A549 (cell line): ENCODE data around the gene RXRA. TPM values are rescaled to one million over a fixed set of nuclear protein-coding genes. Genes with fewer than 3 reads are reported as not detected.

Experiments used
- ATAC-seq, 2 experiments: fragments of 200-7000 bp in 1 of 2; fragments of >200 bp in 1 of 2; cut with Nextera tagmentation in 1 of 2; cut with Tn5 transposase in 1 of 2; 3 replicates each; pipeline versions ENCODE4 v1.8.0 to v1.9.1; 2018 to 2020; ENCODE audit warnings: mild to moderate bottlenecking in 1 of 2, moderate library complexity in 1 of 2
- CTCF ChIA-PET: fragments of 300-600 bp; sonication (Branson Sonifier 250); formaldehyde crosslinking; extraction: SDS; loops from one replicate; lab custom pipeline; 2021; ENCODE audit warnings: antibody characterized with exemption, inconsistent platforms; lab: Yijun Ruan, JAX
- POLR2A ChIA-PET: fragments of 350-600 bp; formaldehyde crosslinking; extraction: SDS; loops from one replicate; lab custom pipeline; 2021; ENCODE audit warnings: antibody characterized with exemption, inconsistent platforms; lab: Yijun Ruan, JAX
- DNase-seq, 2 experiments: peaks; one replicate each; pipeline versions ENCODE4 v3.0.0 to v3.0.0-alpha.2; 2011 to 2016; ENCODE audit warnings: low read depth in 1 of 2, low spot score in 1 of 2
- FAIRE-seq: peaks from 2 replicates; lab custom pipeline; 2011; peaks lifted over from hg19 to GRCh38; lab: Jason Lieb, UNC
- H3K27ac ChIP-seq, 2 experiments: fragments of >200 bp; sonication (Bioruptor Twin); formaldehyde crosslinking; 3 replicates each; pipeline ENCODE4 v1.5.1; 2016 to 2017
- H3K4me1 ChIP-seq: fragments of >200 bp; sonication (Bioruptor Twin); formaldehyde crosslinking; 3 replicates; pipeline ENCODE4 v1.6.1; 2016
- H3K4me2 ChIP-seq: fragments of >200 bp; sonication (Bioruptor Twin); formaldehyde crosslinking; 3 replicates; pipeline ENCODE4 v1.6.1; 2016
- H3K4me3 ChIP-seq: fragments of >200 bp; sonication (Bioruptor Twin); formaldehyde crosslinking; 3 replicates; pipeline ENCODE4 v1.5.1; 2016
- H3K9me3 ChIP-seq: fragments of >200 bp; sonication (Bioruptor Twin); formaldehyde crosslinking; 3 replicates; pipeline ENCODE4 v1.6.1; 2016
- CBX8 ChIP-seq: fragments of 200-600 bp; sonication (generic); IDR thresholded peaks from 2 replicates; pipeline ENCODE4 v1.6.1; 2016
- CHD4 ChIP-seq: fragments of 200-600 bp; sonication (generic); IDR thresholded peaks from 2 replicates; pipeline ENCODE4 v1.6.1; 2016; ENCODE audit warnings: antibody characterized with exemption, mild to moderate bottlenecking, borderline replicate concordance
- EHF ChIP-seq: fragments of 250-450 bp; sonication (Bioruptor Pico); IDR thresholded peaks from 2 replicates; pipeline ENCODE4 v1.5.0; 2020; ENCODE audit warnings: mild to moderate bottlenecking
- ESRRA ChIP-seq: fragments of 150-350 bp; IDR thresholded peaks from 2 replicates; pipeline ENCODE4 v1.6.1; 2014; ENCODE audit warnings: mild to moderate bottlenecking, low read length, borderline replicate concordance
- HDAC2 ChIP-seq: fragments of 200-600 bp; sonication (generic); IDR thresholded peaks from 2 replicates; pipeline ENCODE4 v1.6.1; 2016
- JUN ChIP-seq, 2 experiments: fragments of >200 bp; sonication (Bioruptor Twin); formaldehyde crosslinking; IDR thresholded peaks; 2 replicates in 1 of 2; 3 replicates in 1 of 2; pipeline ENCODE4 v1.6.1; 2016 to 2017
- KDM1A ChIP-seq: fragments of 200-600 bp; sonication (generic); IDR thresholded peaks from 2 replicates; pipeline ENCODE4 v1.6.1; 2016; ENCODE audit warnings: low read depth, mild to moderate bottlenecking
- MAZ ChIP-seq: fragments of 150-350 bp; IDR thresholded peaks from 2 replicates; pipeline ENCODE4 v1.6.1; 2014; ENCODE audit warnings: antibody characterized with exemption, low read depth, low read length, borderline replicate concordance
- MYC ChIP-seq: IDR thresholded peaks from 2 replicates; pipeline ENCODE4 v1.6.1; 2012; ENCODE audit warnings: mild to moderate bottlenecking, inconsistent platforms, low read length, improper control_type of control experiment, borderline replicate concordance
- NFE2L2 ChIP-seq: fragments of 150-350 bp; conservative IDR thresholded peaks from 2 replicates; pipeline ENCODE4 v1.6.1; 2014; ENCODE audit warnings: low read length
- NPAS2 ChIP-seq: fragments of 250-450 bp; sonication (Bioruptor Pico); IDR thresholded peaks from 2 replicates; pipeline ENCODE4 v1.8.0; 2022; ENCODE audit warnings: mild to moderate bottlenecking, moderate library complexity, borderline replicate concordance
- PBX3 ChIP-seq: IDR thresholded peaks from 2 replicates; pipeline ENCODE4 v1.6.1; 2012
- PHF8 ChIP-seq: fragments of 200-600 bp; sonication (generic); IDR thresholded peaks from 2 replicates; pipeline ENCODE4 v1.6.1; 2016; ENCODE audit warnings: low read depth, mild to moderate bottlenecking, antibody characterized with exemption, moderate library complexity, borderline replicate concordance
- POLR2AphosphoS2 ChIP-seq: conservative IDR thresholded peaks from 2 replicates; pipeline ENCODE4 v1.6.1; 2012; ENCODE audit warnings: low read length, improper control_type of control experiment, inconsistent platforms
- RAD21 ChIP-seq, 2 experiments: fragments of >200 bp in 1 of 2; sonication (Bioruptor Twin) in 1 of 2; formaldehyde crosslinking in 1 of 2; IDR thresholded peaks in 1 of 2; conservative IDR thresholded peaks in 1 of 2; 2 replicates in 1 of 2; 3 replicates in 1 of 2; pipeline ENCODE4 v1.6.1; 2012 to 2018; ENCODE audit warnings: inconsistent platforms in 1 of 2
- RCOR1 ChIP-seq: fragments of 150-350 bp; IDR thresholded peaks from 2 replicates; pipeline ENCODE4 v1.6.1; 2014; ENCODE audit warnings: antibody characterized with exemption, low read length, low read depth
- SREBF2 ChIP-seq: fragments of 450-650 bp; IDR thresholded peaks from 2 replicates; pipeline ENCODE4 v1.6.1; 2014; ENCODE audit warnings: mild to moderate bottlenecking, moderate library complexity
- TP53 ChIP-seq: fragments of 250-450 bp; sonication (Bioruptor Pico); IDR thresholded peaks from 2 replicates; pipeline ENCODE4 v1.5.0; 2021; ENCODE audit warnings: mild to moderate bottlenecking, moderate library complexity
- USF2 ChIP-seq: fragments of 450-650 bp; IDR thresholded peaks from 2 replicates; pipeline ENCODE4 v1.6.1; 2014; ENCODE audit warnings: antibody characterized with exemption
- ZC3H11A ChIP-seq: fragments of 450-650 bp; IDR thresholded peaks from 2 replicates; pipeline ENCODE4 v1.6.1; 2014; ENCODE audit warnings: antibody characterized with exemption, mild to moderate bottlenecking
- WGBS: methylation state at CpG from one replicate; pipeline ENCODE4 v1.1.6; 2017; ENCODE audit errors: missing lambda C conversion rate; 5-methylcytosine and 5-hydroxymethylcytosine counted together
- polyA plus RNA-seq, 4 experiments: library from polyadenylated mRNA; depleted of rRNA in 3 of 4; stranded (reverse); fragments of >200 nt; fragmentation: RNase III in 1 of 4; extraction: RNeasy Plus Mini Kit Qiagen cat#74134 plus additional on column Dnase treatment in 1 of 4; gene quantifications; 2 replicates in 3 of 4; 3 replicates in 1 of 4; pipeline ENCODE4 v1.2.3, GENCODE V29; 2011 to 2017
- TF ChIP-seq, protein P1 (sequence below): IDR thresholded peaks from 2 replicates; pipeline ENCODE4 v1.6.1; 2012; ENCODE audit warnings: low read depth, borderline replicate concordance
- TF ChIP-seq, protein P2 (sequence below): fragments of >200 bp; sonication (Bioruptor Twin); formaldehyde crosslinking; IDR thresholded peaks from 3 replicates; pipeline ENCODE4 v1.6.1; 2016
- TF ChIP-seq, protein P3 (sequence below): fragments of >200 bp; sonication (Bioruptor Twin); formaldehyde crosslinking; IDR thresholded peaks from 2 replicates; pipeline ENCODE4 v1.6.1; 2016
- TF ChIP-seq, protein P4 (sequence below): fragments of 150-350 bp; IDR thresholded peaks from 2 replicates; pipeline ENCODE4 v1.6.1; 2014; ENCODE audit warnings: low read depth, mild to moderate bottlenecking, low read length

Gene RXRA
- polyA plus RNA-seq, 2 of the 4 experiments (the other 2 are of a cell fraction) = 6.6 to 23.9 TPM

DNA sequence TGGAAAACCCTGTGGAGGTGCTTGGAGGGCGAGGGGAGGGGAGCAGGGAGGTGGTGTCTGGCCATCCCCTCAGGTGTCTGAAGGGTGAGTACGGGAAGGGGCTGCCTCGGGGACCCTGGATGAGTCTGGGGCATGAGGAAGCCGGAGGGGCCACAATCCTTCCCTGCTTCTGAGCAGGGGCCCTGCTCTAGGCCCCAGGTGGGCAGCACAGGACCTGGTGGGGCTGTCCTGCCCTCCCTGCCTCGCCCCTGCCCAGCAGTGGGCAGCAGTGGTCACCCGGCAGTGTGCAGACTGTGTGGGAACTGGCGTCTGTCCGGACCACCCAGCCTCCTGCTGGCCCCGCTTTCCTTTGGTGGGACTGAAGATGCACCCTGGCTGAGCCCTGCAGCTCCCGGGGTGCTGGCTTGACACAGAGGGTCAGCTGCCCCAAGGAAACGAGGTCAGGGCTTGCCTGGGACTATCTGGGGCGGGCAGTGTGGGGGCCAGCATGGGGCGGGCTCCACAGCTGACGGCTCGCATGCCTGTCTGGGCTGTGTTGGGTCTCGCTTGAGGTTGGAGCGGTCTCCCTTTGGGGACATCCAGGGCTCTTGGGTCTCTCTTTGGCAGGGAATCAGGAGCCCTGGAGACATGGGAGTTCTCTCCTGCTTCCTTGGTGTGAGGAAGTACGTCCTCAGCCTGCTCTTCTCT, 26.1 kb downstream of the RXRA start:
- ChIA-PET CTCF (interaction anchor here (0.9 kb wide), 1 partner anchor 12 kb away, joined by 3 read pairs; no protein-coding TSS in a partner anchor), POLR2A (no interaction called here)
- H3K4me1 ChIP-seq = peaks cover under 1% of the 10 kb centered on the region; the same call in 2 of the 3 replicates
- no peak for ATAC-seq
- TF ChIP-seq MAZ = no peak
- no peak for TF ChIP-seq RCOR1
- TF ChIP-seq CHD4 = no peak
- TF ChIP-seq RAD21 (conservative IDR thresholded peaks at IDR 0.05 in 1 of 2, IDR thresholded peaks at IDR 0.05 in 1 of 2) = no peak
- no peak for TF ChIP-seq NFE2L2
- TF ChIP-seq MYC = no peak
- TF ChIP-seq, protein P1, sequence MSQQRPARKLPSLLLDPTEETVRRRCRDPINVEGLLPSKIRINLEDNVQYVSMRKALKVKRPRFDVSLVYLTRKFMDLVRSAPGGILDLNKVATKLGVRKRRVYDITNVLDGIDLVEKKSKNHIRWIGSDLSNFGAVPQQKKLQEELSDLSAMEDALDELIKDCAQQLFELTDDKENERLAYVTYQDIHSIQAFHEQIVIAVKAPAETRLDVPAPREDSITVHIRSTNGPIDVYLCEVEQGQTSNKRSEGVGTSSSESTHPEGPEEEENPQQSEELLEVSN = no peak
- TF ChIP-seq PBX3 = no peak
- no peak for TF ChIP-seq NPAS2 (CRISPR knock-in tag)
- no peak for TF ChIP-seq ZC3H11A
- TF ChIP-seq CBX8 = no peak
- TF ChIP-seq TP53 (CRISPR knock-in tag) = no peak
- no peaks in the 10 kb centered on the region for H3K9me3 ChIP-seq
- no peak for FAIRE-seq
- WGBS = 95% methylated on average over 17 of the region's 18 CpGs
- no peak overlapping the region for H3K27ac ChIP-seq
- no peak overlapping the region for H3K4me3 ChIP-seq
- no peak overlapping the region for H3K4me2 ChIP-seq
- DNase-seq = no peak

GRCh38 chr9:134353539-134353938, 27.3 kb downstream of the RXRA start:
- ATAC-seq = no peak
- no peak overlapping the region for H3K4me3 ChIP-seq
- peaks cover 12% of the 10 kb centered on the region for H3K4me1 ChIP-seq
- ChIA-PET CTCF (interaction anchor here (0.8 to 2.7 kb wide), 4 partner anchors 13 to 135 kb away, joined by 3 to 10 read pairs (median 6); no protein-coding TSS in a partner anchor), POLR2A (no interaction called here)
- 95% methylated on average over 6 of the region's 12 CpGs for WGBS
- DNase-seq = no peak
- no peak overlapping the region for H3K4me2 ChIP-seq
- no peak for FAIRE-seq
- H3K9me3 ChIP-seq = no peaks in the 10 kb centered on the region
- no peak for TF ChIP-seq KDM1A
- TF ChIP-seq, protein P2, sequence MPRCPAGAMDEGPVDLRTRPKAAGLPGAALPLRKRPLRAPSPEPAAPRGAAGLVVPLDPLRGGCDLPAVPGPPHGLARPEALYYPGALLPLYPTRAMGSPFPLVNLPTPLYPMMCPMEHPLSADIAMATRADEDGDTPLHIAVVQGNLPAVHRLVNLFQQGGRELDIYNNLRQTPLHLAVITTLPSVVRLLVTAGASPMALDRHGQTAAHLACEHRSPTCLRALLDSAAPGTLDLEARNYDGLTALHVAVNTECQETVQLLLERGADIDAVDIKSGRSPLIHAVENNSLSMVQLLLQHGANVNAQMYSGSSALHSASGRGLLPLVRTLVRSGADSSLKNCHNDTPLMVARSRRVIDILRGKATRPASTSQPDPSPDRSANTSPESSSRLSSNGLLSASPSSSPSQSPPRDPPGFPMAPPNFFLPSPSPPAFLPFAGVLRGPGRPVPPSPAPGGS = no peak
- TF ChIP-seq SREBF2 = no peak
- no peak for TF ChIP-seq HDAC2
- no peak for TF ChIP-seq ESRRA
- TF ChIP-seq, protein P3, sequence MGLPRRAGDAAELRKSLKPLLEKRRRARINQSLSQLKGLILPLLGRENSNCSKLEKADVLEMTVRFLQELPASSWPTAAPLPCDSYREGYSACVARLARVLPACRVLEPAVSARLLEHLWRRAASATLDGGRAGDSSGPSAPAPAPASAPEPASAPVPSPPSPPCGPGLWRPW = no peak
- TF ChIP-seq EHF (CRISPR knock-in tag) = no peak
- TF ChIP-seq PHF8 = no peak
- TF ChIP-seq, protein P4, sequence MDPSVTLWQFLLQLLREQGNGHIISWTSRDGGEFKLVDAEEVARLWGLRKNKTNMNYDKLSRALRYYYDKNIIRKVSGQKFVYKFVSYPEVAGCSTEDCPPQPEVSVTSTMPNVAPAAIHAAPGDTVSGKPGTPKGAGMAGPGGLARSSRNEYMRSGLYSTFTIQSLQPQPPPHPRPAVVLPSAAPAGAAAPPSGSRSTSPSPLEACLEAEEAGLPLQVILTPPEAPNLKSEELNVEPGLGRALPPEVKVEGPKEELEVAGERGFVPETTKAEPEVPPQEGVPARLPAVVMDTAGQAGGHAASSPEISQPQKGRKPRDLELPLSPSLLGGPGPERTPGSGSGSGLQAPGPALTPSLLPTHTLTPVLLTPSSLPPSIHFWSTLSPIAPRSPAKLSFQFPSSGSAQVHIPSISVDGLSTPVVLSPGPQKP = no peak
- TF ChIP-seq, protein P1 = no peak
- TF ChIP-seq MAZ = no peak
- TF ChIP-seq NFE2L2 = no peak
- no peak for TF ChIP-seq USF2
- no peak for TF ChIP-seq POLR2AphosphoS2
- TF ChIP-seq JUN (IDR thresholded peaks at IDR 0.05) = no peak
- TF ChIP-seq RCOR1 = no peak
- H3K27ac ChIP-seq = no peak overlapping the region
